RCC 7860 (cell line): ENCODE data around the gene CHMP1A.

ENCODE experiments used
- DNase-seq: peaks from one replicate; pipeline ENCODE4 v3.0.0-alpha.2; 2015; ENCODE audit warnings: low spot score
- FAIRE-seq: peaks from 2 replicates; lab custom pipeline; 2012; peaks lifted over from hg19 to GRCh38; lab: Jason Lieb, UNC

CHMP1A gene

DNA sequence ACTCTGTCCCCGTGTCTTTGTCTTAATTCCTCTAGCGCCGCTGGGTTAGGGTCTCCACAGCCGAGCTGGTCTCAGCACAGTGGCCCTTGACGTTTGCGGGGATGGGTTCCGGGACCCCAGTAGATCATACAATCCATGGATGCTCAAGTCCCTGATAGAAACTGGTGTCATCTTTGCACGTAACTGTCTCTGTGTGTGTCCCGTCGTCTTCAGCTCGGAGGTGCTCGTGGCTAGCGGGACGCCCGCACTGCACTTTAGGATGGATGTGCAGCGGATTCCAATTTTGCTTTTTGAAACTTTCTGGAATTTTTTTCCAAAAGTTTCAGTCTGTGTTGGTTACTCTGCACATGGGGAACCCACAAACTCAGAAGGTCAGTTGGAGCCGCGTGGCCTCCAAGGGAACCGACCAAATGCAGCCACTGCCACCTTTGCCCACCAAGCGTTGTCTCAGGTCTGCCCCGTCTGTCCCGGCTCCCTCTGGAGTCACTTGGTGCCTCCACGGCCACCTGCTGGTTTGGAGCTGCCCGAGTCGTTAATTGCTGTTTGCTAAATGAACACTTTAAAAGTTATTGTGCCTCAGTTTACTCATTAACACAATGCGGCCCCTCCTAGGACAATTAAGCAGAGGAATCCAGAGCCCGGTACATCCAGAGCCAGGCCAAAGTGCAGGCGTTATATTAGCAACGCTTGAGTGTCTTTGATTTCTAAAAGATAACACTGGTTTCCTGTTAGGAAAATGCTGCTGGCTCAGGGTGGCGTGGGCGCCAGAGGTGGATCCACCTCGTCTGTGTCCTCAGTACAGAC, 49.4 kb downstream of the CHMP1A start:
- DNase-seq (no peak), FAIRE-seq (no peak)

DNA sequence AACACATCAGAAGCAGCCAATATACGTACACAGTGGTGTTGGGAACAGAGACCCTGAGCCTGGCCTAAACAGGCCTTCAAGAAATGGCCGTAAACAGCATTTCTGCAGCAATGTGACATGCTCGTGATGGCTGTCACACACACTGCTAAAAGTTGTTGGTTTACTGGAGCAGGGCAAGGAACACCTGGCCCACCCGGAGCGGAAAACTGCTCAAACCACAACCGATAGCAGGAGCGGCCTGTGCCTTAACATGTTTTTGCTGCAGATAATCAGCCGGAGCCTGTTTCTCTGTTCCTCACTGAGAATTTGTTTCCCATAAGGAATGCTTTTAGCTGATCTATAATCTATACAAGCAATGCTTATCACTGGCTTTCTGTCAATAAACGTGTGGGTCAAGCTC, 50.1 kb downstream of the CHMP1A start:
- no peak for DNase-seq
- no peak for FAIRE-seq

DNA sequence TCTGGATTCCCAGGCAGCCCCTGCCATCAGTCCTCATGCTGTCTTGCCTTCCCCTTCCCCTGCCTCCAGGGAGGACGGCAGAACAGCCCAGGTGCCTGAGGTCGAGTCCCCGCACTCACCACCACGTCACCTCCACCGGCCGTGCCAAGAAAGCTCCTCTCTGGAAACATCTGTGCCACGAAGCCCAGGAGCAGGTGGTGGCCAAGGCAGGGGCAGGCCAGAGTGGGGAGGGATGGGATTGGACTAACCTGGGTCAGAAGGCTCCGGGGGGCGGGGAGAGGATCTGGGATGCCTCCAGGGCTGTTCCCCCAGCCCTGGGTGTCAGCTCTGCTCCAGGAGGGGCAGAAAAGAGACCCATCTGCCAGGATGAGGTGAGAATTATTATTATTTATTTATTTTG, 51.5 kb downstream of the CHMP1A start:
- DNase-seq = no peak
- FAIRE-seq = no peak

DNA sequence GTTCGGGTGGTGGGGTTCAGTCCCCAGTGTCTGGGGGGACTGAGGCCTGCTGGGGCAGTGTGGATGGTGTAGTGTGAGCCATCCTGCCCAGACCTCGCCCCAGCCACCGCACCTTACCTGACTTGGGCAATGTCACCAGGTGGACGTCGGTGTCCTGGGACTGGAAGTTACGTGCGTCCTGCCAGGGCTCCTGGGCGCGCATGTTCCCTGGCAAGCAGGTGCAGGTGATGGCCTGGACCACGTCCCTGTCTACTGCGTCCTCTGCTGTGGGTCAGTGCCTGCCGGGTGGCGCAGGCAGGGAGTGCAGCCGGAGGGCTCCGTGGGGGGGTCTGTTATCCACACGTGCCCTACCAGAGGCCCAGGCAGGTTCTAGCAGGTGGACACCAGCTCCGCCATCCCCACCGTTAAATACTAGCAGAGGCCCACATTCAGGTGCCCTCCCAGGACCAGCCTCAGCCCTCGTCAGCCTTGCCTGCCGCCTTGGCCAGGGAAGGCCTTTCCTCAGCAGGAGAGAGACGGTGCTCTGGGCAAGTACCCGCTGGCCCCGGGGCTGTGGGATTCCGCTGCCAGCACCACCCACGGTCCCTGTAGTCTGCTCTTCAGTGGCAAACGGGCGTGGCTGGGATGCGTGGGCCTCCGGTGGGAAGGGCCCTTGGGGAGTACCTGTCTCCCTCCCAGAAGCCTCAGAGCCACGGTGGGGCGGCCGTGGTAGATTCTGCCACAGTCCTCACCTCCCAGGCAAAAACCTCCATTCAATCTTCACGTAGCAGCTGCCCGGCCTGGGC, 52.1 kb downstream of the CHMP1A start:
- no peak for FAIRE-seq
- no peak for DNase-seq

DNA sequence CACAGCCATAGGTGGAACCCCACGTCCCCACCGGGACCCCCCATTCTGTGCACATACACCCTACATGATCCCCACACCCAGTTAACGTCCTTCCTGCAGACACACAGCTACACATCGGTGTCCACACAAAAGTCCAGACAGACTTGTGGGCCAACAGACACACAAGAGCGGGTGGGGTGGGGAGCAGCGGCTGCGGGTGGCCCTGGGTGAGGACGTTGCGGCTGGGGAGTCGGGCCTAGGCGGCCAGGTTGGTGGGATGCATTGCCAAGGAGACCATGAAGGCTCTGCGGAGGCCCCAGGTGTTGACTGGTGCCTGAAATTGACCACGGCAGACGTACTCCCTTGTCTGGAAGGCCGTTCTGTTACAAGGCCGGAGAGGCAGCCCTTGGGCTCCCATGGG, 52.7 kb downstream of the CHMP1A start:
- DNase-seq (no peak), FAIRE-seq (no peak)

DNA sequence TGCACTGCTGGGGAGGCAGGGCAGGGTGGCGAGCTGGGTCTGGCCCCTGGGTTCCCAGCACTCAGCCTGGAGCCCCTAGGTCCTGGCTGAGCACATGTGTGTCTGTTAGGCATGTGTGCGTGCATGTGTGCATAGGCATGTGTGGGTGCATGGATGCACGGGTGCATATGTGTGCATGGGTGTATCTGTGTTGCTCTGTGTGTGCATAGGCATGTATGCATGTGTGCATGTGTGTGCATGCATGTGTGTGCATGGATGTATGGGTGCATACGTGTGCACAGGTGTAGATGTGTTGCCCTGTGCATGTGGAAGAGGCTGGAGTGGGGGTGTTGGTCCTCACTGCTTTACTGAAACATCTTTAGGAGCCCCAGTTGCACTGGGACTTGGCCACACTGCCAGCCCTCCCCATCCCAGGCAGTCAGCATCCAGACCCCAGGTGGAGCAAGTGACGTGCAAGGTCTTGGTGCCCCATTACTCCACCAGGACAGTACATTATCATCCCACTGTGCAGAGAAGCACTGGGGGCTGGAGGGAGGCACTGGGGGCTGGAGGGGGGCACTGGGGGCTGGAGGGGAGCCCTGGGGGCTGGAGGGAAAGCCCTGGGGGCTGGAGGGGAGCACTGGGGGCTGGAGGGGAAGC, 54.4 kb downstream of the CHMP1A start:
- no peak for FAIRE-seq
- DNase-seq = no peak

DNA sequence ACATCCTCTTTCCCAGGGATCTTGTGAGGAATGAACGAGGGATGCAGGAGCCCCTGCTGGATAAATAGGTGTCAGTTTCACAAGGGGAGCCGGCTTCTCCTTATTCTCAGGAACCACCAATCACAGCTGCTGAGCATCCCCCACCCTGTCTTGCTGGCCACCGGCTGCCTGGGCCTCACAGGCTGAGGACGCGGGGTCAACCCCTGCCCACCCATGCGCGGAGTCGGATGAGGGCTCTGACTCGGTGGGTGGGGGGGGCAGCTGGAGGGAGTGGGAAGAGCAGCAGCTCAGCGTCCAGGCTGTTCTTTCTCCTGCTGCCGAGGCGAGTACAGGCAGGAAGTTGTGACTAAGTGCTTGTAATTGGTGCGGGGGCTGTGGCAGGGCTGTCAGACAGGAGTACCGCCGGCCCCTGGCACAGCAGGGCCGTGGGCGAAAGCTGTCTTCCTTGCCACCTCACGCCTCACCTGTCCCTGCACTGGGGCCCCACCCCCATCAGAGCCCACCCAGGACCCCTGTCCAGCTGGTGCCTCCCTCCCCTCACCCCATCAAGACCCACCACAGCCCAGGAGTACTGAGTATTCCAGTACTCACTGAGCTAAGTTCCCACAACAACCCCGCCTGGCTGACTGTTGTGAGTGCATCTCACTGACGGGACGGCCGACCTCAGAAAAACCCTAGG, 55.1 kb downstream of the CHMP1A start:
- DNase-seq (peak; percentile 92), FAIRE-seq (peak; percentile 91)

DNA sequence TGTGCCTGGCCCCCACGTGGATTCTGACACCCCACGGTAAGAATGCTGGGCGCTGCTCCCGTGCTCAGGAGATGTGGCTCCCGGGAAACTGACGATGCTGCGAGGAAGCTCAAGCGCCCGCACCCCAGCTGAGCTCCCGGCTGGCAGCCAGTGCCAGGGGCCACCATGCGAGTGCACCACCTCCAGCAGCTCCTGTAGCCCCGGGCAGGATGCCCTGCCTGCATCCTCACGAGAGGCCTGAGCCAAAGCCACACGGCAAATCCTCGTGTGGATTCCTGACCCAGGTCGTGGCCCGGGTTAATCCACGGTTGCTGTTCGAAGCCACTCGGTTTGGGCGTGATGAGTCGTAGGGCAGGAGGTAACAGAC, 55.6 kb downstream of the CHMP1A start:
- FAIRE-seq (no peak), DNase-seq (no peak)

DNA sequence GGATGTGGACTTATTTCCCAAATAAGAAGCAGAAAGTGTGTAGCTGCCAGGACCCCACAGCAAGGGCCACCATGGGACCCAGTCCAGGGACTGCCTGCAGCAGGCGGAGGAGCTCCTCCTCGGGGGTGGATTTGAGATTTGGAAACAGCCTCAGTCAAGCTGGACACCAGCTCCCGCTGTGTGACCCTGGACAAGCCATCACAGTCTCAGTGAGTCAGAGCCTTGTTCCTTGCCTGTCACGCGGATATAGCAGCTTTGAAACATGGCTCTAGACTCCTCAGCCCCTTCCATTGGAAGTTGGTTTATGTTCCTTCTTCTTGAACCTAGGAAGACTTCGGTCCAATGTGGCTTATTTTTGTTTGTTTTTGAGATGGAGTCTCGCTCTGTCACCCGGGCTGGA, 56.6 kb downstream of the CHMP1A start:
- no peak for DNase-seq
- no peak for FAIRE-seq

DNA sequence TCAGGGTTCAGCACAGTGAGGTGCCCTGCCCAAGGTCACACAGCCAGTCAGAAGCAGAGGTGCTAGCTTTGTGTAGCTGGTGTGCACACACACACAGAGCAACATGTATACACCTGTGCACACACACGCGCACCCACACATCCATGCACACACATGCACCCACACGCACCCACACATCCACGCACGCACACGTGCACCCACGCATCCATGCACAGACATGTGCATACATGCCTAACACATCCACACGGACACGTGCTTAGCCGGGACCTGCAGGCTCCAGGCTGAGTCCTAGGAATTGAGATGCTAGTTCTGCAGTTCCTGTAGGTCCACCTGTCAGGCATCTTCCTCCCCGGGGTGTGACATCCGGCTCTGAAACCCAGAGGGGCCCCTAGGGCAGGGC, 57.1 kb downstream of the CHMP1A start:
- no peak for FAIRE-seq
- no peak for DNase-seq

DNA sequence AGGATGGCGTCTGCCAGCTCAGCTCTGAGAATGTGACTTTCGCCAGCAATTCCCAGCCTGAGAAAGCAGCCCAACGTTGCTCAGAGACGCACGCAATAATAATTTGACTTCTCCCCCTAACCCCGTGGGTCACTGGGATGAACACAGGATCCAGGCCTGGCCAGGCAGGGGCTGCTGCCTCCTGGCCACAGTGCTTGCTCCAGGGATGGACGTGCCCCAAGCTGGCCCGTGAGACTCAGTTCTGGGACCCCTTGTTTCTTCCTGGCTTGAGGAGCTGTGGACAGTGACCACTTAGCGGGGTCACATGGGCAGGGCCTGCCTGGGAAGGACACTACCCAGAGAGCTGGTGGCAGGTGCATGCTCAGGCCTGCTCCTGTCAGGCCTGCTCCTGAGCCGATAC, 57.6 kb downstream of the CHMP1A start:
- FAIRE-seq = no peak
- DNase-seq = no peak

DNA sequence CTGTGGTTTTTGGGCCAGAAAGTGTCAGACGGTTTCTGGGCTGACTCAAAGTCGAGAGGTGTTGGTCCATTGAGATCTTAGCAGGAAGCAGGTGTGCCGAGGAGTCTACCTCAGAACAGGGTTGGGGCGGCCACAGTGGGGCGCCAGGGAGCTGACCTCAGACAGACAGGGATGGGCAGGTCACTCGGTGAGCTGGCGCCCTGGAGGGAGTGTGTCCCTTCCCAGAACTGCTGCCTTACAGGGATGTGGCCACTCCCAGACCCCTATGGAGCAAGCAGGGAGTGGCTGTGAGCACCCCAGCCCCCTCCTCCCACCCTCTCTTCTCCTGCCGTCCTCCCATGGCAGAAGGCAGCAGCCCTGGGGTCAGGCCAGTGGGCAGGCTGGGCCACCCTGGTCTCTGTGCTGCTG, 58.1 kb downstream of the CHMP1A start:
- DNase-seq = peak; percentile 34
- FAIRE-seq = no peak

DNA sequence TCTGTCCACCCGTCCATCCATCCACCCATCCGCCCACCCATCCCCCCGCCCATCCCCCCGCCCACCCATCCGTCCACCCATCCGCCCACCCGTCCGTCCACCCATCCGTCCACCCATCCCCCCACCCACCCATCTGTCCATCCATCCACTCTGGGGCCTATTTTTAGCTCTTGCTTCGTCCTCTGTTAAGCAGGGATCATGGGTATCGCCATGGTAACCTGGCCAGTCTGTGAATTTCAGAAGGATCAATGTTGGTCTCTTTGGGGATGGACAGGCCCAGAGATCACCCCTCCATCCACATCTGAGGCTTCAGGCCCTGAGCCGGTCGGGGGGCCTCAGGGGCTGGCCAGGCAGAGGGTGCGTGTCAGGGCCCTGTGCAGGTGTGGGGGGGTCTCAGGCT, 59.3 kb downstream of the CHMP1A start:
- DNase-seq = no peak

DNA sequence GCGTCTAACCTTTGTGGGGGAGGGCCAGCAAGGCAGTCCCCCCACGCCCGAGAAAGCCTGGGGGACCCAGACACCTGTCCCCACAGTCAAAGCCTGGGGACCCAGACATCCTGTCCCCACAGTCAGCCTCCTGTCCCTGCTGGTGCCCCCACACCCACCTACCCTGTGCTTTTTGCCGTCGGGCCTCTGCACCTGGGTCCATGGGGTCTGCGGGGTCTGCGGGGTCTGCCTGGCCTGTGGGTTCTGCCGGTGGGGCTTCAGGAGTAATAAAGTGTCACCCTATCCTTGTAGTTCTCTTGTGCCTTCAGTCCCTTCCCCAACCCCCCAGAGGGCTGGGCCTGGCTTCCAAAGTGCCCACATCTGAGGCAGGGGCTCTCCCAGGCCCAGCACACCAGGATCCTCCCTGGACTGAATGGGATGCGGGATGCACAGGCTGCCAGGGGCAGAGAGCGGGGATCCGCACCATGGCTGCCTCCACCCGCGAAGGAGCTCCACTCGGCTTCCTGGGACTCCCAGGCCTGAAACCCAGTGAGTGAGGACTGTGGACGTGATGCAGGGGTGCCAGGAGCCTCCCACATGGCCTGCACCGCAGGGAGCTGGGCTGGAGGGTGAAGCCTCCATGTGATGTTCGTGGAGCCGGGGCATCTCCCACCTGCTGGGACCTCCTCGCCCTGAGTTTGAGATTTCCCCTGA, 60.4 kb downstream of the CHMP1A start:
- no peak for DNase-seq

More for the DNA sequence above, 59.3 kb downstream of the CHMP1A start:
- FAIRE-seq = no peak

DNA sequence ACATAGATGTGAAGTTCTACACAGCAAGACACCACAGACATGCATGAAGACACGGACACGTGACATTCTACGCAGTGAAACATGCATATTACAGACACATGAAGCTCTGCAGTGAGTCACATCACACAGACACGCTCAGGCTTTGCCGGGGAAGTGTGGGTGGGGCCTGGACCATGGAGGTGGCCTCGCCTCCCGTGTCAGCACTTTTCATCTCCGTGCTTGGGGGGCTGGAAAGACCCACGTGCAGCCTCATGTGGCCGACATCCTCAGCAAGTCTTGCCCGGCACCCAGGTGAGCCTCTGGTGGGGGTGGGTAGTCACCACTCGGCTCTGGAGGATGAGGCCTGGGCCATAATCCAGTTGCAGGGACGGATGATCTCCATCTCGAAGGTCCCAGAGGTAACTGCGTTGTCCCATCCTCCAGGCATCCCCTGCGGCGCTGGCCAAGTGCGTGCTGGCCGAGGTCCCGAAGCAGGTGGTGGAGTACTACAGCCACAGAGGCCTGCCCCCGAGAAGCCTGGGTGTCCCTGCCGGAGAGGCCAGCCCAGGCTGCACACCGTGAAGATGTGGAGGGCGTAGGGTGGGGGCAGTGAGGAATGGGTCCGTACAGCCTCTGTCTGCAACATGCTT, 61.3 kb downstream of the CHMP1A start:
- FAIRE-seq = no peak

More for the DNA sequence above, 60.4 kb downstream of the CHMP1A start:
- no peak for FAIRE-seq

DNA sequence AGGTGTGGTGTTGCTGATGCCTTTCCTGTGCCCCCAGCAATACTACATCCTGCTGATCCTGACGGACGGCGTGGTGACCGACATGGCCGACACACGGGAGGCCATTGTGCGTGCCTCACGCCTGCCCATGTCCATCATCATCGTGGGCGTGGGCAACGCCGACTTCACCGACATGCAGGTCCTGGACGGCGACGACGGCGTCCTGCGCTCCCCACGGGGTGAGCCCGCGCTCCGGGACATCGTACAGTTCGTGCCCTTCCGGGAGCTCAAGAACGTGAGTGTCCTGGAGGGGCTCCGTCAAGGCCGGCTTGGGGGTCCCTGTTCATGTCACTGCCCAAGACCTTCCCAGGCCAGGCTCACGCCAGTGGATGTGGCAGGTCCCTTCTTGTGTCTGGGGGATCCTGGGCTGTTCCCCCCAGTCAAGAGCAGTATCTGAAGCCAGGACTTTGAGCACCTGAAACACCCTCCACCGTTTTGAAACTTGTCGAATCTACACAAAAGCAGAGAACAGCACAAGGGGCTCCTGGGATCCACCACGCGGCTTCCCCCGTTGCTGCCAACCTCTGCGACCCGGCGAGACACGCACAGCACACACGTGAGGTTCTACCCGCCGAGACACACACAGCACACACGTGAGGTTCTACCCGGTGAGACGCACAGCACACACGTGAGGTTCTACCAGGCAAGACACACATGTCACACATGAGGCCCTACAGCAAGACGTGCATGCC, 62.0 kb downstream of the CHMP1A start:
- FAIRE-seq = no peak
- DNase-seq = no peak

More for the DNA sequence above, 61.3 kb downstream of the CHMP1A start:
- DNase-seq = no peak
